HG02678 (cell line): ENCODE results near the gene PNMA1.

Source experiments
- ATAC-seq: cut with Tn5 transposase; IDR thresholded peaks from one replicate; pipeline ENCODE4 v1.9.1; 2021; ENCODE audit warnings: mild to moderate bottlenecking, moderate library complexity; ENCODE audit not compliant: unreplicated experiment

Gene PNMA1

GRCh38 chr14:73739174-73739898, 25.2 kb upstream of the PNMA1 start:
- ATAC-seq: no peak

DNA sequence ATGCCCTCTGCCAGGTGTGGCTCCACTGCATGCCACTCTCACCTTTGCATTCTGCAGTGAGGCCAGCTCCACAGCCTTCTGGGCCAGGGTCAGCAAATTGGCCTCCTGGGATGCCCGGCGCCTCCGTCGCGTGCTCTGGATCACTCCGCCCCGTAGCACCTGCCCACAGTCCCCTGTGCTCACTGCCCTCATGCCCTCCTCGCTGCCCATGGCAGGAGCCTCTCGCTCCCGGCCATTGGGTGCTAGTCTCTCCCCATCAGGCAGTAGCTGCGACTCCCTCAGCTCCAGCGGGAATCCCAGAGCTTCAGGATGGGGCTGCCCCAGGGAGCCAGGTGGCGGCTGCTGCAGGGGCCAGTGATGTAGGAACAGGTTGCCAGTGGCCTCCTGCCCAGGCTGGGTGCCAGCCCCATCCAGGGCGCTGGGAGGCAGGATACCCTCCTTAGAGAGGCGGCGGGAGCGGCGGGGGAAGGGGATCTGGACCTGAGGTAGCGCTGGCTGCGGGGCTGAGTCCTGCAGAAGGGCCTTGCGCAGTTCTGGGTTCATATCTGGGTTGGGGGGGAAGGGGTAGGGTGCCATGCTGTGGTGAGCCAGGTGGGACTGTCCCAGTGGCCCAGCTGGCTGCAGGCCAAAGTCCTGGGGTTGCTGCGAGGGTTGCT, 24.5 kb upstream of the PNMA1 start:
- no peak for ATAC-seq

DNA sequence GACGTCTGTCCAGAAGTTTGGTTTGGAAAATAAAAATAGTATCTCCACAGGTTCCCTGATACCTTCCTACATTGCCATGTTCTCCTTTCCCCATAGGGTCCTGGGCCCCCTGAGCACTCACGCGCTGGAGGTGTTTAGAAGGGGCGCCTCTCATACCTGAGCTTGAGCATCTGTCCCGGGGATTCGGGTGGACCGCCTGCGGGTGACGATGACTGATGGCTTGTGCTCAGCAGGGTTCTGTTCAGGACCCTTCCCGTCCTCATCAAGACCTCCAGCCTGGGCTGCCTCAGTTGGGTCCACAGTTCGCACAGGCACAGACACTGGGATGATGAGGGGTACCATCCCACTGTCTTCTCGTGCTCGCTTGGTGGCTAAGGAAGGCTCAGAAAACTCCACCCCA, 22.7 kb upstream of the PNMA1 start:
- no peak for ATAC-seq

GRCh38 chr14:73732006-73732405, 17.8 kb upstream of the PNMA1 start:
- no peak for ATAC-seq

DNA sequence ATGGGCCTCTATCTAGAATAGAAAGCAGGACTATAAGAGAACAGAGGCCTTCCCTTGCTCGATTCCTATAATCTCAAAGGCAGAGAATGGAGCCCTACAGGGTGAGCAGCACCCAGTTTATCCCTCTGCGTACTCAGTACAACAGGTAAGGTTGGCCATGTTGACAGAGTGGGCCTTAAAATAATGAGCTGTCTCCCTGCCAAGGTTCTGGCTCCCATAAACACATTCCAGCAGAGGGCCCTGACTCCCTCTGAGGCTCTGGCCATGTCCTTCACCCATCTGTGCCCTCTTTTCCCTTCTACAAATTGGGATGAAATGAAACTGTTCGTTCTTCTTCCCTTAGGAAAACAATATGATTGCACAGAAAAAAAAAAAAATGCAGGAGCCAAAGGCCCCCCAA, 16.9 kb upstream of the PNMA1 start:
- no peak for ATAC-seq

GRCh38 chr14:73729556-73730265, 15.5 kb upstream of the PNMA1 start:
- no peak for ATAC-seq

DNA sequence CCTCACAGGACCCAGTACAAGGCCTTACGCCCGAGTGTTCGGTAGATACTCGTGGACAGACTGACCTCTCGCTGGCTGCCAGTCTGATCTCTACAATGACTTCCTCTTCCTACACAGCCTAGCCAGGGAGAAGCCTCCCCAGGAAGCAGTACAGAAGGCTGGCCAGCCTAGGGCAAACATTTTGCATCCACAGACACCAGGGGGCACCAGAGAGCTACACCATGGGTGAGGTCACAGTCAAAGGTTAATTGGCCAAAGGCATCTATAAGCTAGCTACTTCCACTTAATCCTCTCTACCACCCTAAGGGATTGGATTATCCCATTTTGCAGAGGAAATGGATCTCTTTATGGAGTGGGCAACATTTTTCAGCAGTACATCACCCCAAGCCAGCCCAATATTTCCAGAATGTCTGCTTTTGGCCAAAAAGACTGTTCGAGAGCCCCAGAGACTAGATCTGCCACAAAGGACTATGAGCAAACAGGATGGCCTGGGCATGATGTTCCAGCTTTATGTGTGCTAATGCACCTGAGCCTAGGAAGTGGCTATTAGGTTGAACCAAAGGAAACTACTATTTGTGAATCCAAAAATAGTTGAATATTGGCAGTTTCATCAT, 14.6 kb upstream of the PNMA1 start:
- ATAC-seq: peak; percentile 63

DNA sequence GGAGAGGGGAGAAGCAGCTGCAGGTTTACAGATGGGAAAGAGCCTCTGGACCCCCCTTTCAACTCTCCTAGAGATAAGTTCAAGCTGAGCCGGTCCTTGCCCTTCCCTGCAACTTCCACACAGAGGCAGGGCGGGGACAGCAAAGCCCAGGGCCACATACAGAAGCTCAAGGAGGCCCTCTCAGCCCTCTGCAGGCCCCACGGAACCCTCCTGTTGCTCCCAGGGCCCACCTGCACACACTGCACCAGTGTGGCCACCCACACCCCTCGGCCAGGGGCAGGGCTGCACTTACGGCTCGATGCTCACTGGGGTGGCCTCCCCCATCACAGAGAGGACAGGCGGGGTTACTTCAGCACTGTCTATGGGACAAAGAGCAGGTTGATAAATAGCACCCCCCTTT, 13.0 kb upstream of the PNMA1 start:
- ATAC-seq: no peak

GRCh38 chr14:73726025-73726961, 12.1 kb upstream of the PNMA1 start:
- ATAC-seq: no peak

GRCh38 chr14:73725116-73726024, 11.2 kb upstream of the PNMA1 start:
- ATAC-seq: no peak

DNA sequence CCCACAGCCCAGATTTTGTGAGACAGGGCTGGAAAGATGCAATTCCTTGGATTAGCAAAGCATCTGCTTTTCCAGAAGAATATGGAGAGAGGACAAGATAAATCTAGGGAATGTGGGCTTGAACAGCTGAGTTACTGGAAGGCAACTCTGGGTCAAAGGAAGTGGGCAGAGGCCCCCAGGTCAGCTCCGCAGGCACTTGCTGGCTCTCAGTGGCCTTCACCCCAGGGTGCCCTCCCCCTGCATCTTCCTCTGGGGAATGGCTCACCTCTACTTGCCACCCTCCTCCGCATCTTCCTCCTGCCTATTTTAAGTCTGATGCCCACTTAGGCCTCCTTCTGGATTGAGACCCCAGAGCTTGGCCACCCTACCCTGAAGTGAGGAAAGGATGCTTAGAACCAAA, 10.5 kb upstream of the PNMA1 start:
- ATAC-seq: no peak

GRCh38 chr14:73723797-73724661, 9.8 kb upstream of the PNMA1 start:
- ATAC-seq: no peak

- no peak for ATAC-seq
Measured at GRCh38 chr14:73723406-73723796, 9.2 kb upstream of the PNMA1 start.

DNA sequence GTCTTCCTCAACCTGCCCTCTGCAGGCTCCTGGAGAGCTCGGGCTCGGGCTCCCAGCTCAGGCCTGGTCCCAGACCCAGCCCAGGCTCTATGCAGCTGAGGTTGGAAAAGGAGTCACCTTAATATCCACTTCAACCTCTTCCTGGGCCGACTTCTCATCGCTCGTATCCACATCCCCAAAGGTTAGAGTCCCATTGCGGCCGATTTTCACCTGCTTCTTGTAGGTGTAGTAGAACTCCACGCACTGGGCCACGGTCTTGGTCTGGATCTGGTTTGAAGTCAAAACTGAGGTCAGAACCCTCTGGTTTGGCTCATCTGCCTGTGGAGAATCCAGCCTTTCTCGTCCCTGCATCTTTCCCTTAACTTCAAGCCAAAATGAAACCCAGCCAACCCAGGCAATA, 8.4 kb upstream of the PNMA1 start:
- ATAC-seq: no peak

DNA sequence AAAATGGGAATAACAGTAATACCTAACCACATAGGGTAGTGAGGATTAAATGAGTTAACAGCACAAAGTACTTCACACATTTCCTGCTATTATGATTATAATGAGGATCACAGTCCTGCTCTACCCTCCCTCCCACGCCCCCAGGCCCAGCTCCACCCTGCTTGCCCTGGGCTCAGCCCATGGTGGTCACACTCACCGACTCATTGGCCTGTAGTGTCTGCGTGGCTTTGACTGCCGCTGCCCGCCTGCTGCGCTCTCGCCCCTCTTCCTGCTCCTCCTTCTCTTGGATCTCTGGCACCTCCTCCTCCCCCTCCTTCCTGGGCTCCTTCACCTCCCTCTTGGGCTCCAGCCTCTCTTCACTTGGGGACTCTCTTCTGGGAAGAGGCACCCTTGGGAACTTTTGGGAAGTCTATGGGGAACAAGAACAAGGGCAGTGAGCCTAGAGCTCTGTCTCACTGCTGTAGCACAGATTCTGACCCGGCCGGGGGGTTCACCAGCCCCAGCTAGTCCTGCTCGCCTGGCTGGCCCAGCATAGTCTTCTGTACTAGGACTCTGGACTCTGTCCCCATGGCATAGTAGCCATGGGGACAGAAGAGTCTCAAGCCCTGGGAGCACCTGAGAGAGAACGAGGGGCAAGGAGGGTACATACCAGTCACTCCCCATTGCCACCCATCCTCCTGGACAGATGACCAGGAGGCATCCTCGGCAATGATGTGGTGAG, 7.1 kb upstream of the PNMA1 start:
- no peak for ATAC-seq

GRCh38 chr14:73720636-73721035, 6.5 kb upstream of the PNMA1 start:
- ATAC-seq: no peak

GRCh38 chr14:73719791-73720190, 5.6 kb upstream of the PNMA1 start:
- ATAC-seq: no peak

DNA sequence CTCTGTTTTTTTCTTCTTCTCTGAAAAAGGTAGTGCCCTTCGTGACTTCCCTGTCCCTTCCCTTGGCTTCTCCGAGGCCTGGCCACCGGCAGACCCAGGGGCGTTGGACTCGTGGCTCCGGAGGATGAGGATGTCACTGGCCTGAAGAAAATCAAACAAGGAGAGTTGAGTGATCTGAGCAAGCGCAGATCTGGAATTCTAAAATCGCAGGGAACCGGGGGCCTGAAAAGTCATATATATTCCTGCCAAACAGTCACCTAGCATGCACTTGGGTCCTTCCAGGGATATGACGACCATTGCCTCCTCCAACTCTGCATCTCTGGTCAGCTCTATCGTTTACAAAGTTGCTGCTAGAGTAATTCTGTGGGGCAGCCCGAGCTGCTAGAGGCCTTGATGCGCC, 5.2 kb upstream of the PNMA1 start:
- ATAC-seq: no peak
